HG02610 (cell line): ENCODE results near the gene LIPC.

Experiments
- ATAC-seq: cut with Tn5 transposase; IDR thresholded peaks from one replicate; pipeline ENCODE4 v1.9.1; 2021; ENCODE audit warnings: mild to moderate bottlenecking, moderate library complexity; ENCODE audit not compliant: unreplicated experiment

LIPC gene

DNA sequence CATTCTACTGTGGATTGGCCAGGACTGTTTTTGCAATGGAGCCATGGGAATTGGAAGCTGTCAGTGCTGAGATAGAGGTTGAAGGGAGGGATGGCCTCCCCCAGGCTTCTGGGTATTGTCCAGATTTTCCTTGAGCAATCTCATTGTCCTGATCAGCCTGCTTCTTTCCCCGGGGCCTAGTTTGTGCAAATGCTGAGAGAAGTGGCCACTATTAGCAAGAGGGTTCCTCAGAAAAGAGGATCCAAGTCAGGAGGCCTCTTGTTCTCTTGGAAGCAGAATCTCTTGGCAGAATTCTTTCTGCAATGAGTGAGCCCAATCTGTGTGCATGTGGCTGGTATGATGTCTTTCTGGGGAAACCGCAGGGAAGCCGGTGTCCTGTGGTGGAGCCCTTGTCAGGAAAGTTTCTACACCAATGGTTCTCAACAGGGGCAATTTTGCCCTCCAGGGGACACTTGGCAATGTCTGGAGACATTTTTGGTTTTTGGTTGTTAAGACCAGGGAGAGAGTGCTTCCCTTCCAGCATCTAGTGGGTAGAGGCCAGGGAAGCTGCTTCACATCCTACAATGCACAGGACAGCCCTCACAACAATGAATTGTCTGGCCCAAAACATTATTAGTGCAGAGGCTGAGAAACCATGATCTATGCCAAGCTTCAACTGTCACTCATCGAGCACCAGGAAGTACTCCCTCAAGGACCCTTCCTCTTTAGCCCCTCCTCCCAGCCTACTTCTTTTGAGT lies 2.0 kb downstream of the LIPC start:
- ATAC-seq = no peak

DNA sequence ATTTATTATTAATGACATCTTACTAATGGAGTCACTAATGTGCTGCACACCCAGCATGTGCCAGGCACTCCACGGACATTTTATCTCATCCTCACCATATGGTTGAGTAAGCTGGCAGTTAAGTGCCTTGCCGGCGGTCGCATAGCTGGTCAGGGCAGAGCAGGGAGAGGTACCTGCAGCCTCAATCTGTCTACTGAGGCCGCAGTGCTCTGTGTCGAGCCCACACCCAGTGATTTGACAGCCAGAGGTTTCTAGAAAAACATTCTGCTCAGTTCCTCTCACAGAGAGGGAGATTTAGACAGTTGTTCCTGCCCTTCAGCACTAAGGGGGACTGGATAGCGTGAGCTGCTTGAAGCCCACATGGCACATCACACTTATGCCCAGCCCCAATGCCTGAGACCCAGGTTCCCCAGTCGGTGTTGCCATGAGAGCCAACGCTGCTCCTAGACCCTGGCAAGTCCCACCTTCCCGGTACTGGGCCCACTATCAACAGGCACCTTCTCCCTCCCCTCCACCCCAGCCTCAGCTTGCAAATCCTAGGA lies 2.6 kb downstream of the LIPC start:
- no peak for ATAC-seq

DNA sequence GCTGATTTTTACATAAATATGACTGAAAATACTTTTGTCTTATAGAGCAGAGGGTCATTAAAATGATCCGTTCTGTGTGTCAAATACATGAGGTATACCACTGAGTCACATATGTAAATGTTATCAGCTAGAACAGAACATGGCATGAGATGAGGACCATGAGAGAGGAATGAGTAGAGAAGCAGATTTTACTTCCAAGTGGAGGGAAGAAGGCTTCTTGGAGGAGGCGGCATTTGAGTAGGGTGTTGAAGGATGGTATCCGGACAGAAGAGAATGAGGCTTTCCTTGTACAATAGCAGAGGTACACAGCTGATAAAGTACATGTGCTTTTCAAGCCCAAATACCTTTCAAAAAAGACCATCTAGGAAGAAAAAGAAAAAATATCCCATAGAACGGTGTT lies 4.8 kb downstream of the LIPC start:
- ATAC-seq = no peak

DNA sequence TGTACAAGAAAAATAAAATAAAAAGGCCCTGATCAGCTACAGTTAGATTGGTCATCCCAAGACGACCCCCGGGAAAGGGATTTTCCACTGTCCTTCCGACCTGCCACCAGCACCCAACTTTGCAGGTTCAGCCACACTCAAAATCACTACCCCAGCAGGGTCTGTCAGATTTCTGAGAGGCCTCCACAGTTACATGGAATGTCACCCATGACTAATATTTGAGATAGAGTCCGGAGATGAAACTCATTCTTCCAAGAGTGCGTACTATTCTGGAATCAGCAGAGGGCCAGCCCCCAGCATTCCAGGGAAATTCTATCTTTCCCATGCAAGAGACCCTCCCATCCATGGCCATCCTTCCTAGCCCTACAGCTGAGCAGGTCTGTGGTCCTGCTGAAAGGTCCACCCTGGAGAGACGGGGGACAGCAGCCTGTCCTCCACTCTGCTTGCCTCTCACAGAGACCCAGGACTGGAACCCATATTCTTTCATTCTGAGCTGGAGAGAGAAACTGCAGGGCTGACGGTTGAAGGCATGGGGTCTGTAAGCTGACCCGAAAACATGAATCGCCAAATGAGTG lies 5.8 kb downstream of the LIPC start:
- no peak for ATAC-seq

DNA sequence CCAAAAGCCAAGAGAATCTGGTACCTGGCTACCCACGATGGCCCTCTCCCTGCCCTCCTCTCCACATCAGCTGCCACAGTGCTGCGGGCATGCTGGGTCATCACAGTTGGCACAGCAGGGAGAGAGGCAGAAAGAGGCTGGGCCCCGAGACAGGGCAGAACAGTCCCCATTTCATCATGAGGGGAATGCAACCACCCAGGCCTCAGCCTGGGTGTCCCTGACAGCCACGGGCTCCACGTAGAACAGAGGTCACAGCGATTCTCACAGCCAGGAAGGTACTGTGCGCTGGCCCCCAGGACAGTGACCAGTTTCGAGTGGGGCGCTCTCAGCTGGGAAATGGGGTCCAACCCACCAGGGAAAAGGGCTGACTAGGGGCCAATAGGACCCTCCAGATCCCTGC lies 6.3 kb downstream of the LIPC start:
- no peak for ATAC-seq

DNA sequence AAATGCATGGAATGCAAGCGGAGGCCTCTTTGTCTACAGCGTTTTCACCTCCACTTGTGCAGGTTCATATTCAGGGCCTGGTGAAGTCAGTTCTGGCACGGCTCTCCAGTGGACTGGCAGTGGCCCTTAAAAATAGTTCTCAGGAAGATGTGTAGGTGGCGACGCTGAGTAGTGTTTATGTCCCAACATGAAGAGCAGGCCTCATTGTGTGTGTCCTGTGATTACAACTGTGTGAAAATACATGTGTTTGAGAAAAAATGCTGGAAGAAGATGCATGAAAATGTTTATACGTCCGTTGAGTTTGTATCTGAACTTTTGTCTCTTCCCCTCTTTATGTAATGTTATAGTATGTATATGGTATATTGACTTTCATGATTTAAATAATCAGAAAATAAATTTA lies 7.2 kb downstream of the LIPC start:
- no peak for ATAC-seq

DNA sequence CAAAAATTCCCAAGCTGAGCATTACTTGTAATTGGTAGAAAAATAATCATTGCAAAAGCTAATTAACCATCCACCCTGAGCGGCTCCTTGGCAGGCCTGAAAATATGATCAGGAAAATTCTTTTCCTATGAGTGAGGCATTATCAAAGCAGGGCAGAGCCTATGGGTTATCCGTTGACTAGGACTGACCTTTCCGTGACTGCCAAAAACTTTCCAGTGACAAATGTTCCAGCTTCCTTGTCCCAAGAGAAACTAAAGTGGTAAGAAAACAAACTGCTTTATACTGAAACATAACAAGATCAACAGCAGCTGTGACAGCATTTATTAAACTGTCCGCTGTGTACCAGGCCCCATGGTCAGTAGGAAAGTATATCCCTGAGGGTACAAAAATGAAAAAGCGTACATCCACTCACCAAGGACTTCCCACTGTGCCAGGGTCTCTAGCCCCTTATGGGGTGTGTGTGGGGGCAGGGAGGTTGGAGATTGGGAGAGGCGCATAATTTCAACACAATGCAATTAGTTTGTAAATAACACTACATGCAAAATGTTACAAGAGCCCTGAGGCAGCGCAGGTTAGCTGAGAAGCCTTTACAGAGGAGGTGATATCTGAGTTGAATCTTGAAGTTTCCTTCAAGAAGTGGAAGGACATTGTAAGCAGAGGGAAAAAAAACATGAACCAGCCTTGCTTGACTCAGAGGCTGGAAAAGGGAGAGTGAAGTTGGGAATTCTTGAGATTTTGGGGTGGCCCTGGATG lies 8.5 kb downstream of the LIPC start:
- ATAC-seq = no peak

DNA sequence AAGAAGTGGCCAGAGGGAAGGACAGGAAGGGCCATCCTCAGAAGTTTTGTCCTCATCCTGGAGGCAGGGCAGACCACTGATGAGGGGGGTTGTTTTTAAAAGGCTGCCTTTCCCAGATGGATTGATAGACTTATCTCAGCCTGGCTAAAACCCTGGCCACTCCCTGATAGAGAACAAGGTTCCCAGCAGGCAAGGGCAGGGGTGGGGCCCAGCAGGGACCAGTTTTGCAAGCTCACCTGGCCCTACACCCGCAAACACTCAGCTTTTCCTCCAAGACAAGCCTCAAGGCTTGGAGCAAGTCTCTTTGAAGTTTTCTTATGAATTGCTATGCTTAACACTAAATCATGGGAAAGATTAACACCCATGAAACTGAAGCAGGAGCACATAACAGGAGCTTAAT lies 9.1 kb downstream of the LIPC start:
- no peak for ATAC-seq

DNA sequence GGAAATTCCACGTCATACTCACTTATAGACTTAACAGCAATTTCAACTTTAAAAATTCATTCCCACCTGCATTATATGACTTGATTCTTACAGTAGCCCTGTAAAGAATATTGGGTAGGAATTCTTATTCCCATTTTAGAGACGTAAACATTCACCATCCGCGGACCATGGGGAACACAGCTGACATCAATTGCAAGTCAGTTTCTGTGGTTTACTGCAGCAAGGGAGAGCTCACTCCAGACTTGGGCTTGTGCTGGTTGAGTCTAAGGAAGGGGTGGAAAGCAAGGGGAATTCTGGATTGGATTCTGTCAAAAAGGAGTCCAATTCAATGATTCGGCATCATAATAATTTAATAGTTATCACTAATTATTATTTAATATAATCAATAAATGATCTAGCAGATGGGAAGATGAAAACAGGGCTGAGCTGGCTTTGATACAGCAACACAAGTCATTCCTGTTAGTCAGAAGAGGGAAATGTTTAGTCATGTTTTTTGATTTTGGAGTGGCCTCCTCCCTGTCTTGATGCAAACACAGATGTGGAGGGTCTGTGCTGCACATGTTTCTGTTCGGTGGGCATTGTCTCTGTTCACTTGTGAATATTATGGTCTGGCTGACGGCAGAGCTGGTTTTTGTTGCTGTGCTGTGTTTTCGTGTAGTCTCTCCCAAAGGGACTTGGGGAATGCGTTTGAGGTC lies 9.7 kb downstream of the LIPC start:
- ATAC-seq = no peak

DNA sequence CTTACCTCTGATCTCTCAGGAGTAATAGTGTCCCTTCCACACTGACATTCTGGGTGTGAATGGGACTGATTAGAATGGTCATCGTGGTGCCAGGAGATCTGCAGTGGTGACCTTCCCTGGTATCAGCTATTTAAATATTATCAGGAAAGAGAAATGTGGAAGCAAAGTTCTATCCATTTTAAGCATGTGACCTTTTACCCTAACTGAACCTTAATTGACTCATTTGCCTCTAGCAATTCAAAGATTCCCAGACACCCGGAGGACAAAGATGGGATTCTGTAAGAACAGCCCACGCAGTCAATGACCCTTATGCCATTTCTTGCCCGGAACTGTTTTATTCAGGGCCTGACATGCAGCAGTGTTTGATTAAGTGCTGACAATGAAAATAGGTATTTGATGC lies 10.3 kb downstream of the LIPC start:
- ATAC-seq = no peak

DNA sequence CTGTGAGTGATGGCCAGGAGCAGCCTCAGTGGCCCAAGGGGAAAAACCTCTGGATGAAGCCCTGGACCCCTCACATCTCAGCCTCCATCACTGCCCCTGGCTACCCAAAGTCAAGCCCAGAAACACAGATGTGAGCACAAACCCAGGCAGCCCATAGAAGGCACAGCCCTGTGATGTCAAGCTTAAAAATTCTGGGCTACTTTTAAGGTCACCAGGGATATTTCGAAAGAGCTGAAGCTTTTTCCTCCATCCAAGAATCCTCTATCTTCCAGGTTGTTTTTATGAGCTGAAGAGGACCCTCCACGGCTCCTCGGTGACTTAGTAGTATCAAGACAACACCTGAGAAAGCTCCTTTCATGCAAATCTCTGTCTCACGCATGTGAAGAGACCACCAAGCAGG lies 11.5 kb downstream of the LIPC start:
- ATAC-seq = no peak

DNA sequence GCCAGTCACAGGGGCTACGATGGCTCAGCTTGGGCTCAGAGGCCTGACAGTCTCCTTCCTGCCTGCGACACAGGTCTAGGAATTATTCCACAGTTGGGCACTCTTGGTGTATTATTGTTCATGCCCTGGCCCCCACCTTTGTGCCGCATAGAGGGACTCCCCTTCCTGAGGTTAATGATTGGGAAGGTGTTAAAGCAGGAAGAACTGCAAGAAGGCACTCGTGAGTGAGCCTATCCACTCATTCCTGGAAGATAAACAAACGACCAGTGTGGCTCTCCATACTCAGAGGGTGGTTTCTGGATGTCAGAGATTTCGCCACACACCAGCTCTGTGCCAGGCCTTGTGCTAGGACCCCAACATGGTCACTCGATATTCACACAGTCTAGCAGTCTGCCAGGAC lies 12.3 kb downstream of the LIPC start:
- no peak for ATAC-seq

DNA sequence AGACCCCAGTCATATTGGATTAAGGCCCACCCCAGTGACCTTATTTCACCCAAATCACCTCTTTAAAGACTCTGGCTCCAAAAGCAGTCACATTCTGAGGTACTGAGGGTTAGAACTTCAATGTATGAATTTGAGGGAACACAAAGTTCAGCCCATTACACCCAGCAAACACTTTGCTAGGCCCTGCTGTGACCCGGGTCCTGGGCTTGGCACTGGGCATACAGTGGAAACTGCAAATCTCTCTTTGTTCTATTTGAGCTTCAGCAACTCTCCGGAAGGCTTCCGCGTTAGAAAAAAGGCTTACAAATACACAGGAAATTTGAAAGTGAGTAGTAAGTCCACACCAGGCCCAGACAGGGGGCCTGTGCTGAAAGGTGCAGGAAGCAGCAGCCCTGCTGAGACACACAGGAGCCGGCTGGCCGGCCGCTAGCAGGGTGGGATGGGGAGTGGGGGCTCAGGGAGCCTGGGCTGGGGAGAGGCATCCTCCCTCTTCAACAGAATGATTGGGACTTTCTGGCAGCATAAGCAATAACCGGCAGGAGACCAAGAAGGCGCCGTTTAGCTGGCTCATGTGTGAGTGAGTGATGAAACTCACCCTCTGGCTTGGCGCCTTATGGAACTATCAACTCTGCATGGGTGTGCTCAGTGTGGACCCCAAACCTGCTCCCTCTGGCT lies 13.0 kb downstream of the LIPC start:
- no peak for ATAC-seq

DNA sequence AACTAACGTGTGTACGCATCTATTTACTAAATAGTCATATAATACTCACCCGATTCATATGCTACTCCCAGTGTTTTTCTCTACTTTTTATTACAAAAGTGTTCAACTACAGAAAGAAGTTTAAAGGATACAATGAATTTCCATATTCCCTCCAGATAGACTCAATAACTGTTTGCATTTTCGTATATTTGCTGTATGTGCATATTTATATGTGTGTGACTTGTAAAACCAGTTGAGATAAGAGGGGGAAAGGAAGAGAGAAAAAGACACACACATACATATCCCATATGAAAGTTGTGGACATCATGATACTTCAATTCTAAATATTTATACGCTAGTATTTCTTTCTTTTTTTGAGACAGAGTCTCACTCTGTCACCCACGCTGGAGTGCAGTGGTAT lies 14.1 kb downstream of the LIPC start:
- no peak for ATAC-seq

DNA sequence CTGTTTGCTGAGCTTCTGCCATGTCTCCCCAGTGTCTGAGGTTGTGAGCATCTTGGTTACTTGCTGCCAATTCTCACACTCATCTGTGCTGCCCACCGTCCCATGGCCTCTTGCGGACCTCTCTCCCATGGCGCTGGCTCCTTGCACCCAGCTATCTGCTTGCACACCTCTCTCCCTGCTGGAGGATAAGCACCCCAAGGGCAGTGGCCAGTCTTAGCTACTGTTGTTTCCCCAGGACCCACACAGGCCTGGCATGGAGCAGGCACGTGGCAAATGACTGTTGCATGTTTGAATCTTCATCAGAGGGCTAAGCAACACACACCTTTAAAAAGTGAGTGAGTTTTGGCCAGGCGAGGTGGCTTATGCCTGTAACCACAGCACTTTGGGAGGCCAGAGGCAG lies 14.7 kb downstream of the LIPC start:
- no peak for ATAC-seq

DNA sequence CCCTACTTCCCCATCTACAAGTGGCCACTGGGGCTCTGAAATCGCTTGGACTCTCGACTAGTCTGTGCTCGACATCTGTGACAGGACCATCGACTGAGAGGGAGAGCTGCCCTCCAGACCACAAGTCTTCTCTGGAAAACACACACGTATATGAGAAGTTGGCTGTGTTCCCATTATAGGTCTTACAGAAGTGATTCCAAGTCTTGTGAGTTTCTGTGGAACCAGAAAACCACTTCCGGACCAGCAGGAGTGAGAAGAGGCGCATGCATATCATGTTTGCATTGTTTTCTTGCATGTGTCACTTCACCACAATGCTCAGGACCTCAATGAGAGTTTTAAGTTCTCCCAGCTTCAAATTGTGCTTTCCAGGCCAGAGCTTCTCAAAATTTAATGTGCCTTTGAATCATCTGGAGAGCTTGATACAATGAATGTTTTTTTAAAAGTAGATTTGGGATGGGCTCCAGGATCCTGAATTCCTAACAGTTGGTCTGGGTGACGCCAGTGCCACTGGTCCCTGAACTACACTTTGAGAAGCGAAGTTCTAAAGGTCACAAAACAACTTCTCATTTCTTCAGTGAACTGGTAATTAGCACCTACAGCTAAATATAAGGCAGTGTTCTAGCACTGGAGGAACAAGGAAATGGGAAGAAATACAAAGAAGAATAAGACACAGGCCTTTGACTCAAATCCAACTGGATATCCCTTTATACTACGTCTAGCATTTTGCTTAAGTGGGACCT lies 15.7 kb downstream of the LIPC start:
- no peak for ATAC-seq

DNA sequence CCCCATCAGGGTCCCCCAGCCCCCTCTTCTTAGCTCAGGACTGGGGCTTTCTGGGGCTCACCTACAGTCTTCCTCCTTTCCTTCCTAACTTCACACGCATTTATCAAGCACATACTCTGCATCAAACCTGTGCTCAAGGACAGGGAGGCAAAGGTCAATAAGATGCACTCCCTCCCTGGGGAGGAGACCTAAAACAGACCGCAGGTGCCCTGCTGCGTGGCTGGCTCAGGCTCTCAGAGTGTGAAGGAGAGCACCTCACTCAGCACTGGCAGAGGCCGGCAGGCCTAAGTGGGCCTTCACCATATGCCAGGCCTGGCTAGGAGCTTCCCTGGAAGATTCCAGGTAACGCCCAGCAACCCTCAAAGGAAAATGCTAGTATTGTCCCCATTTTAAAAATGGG lies 16.5 kb downstream of the LIPC start:
- no peak for ATAC-seq

DNA sequence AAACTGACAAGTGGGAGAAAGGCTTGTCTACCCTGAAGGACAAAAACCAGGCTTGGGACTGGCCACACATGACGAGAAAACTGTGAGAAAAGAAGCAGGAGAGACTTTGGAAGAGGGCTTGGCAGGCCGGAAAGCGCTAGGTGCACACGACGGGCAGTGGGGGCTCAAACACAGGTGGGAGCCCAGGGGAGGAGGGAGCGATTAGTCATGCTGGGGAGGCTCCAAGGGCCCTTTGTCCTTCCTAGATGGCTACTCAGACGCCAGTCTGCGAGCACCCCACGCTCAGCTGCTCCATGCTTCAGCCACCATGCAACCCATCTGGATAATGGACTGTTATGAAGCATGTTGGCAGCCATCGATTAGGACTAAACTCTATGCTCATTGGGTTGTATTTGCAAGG lies 17.1 kb downstream of the LIPC start:
- no peak for ATAC-seq

DNA sequence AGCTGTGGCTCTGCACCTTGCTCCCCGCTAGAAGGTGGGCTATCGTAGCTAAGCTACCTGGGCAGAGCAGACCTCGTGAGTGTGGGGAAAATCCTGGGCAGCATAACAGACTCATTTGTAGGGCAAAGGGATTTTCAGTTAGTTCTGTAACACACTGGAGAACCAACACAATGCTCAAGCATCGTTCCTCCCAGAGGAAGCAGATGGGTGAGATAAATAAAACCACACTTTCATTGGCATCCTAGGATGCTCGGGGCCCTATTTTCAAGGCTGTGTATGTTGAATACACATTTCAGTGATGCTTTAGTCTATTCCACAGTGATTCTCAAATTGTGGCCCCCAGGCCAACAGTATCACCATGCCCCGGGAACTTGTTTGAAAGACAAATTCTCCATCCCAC lies 20.0 kb downstream of the LIPC start:
- ATAC-seq = no peak

DNA sequence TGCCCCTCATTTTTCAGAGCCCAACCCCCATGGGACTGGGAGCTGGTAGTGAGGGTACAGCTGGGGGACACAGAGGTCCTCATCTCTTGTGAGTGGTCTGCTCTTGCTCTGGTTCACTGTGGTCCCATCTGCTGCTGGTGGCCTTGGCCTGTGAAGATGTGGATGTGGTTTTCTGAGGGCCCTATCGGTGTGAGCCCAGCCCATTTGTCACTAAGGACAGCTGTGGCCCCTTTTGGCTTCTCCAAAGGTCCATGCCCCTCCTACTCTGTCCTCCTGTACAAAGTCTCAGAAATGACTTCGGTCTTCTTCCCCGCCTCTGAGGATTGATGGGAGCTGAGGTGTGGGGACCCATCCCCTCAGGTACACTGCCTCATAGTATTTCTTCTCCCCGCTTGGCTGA lies 21.0 kb downstream of the LIPC start:
- ATAC-seq = no peak
